ENCODE data around the gene PDLIM3.

DNA sequence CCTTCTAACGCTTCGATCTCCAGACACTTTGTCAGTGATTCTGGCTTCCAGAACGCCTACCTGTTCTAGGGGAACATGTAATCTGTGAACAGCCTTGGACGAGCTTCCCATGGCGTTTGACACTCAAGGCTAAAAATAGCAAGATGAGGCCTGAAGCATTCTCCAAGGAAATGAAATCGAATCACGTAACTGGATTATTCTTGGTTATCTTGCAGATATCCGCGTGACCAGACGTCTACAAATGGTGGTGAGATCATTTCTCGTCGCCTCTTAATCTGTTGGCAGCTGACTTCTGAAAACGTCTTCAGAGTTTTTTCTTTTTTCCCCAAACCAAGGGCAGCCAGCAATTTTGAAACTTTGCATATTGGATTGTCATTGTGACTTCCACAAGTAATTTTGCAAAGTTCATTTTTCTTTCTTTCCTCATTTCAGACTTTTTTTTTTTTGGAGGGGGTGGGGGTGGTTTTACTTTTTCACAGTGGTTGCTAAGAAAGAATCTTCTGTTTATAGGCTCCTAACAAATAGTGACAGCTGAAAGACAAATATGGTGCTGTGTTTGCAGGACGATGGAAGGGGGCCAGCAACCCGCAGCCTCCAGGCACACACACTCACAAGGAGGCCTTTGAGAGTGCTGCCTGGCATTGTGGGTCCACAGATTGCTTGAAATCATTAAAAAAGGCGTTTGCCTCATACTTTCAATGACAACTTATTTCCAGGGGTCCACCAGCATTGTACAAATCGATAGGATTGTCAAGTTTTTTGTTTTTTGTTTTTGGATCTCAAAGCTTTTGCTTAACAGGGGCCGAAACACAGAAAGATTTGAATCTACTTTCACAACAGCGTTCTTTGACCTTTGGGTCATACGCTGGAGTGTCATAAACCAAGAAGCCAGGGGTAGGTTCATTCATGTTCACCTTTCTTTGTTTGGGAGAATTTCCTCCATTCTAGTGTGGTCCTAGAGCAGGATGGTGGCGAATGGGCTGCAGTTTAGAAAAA lies 32.4 kb upstream of the PDLIM3 start:
- TF ChIP-seq, protein P1, sequence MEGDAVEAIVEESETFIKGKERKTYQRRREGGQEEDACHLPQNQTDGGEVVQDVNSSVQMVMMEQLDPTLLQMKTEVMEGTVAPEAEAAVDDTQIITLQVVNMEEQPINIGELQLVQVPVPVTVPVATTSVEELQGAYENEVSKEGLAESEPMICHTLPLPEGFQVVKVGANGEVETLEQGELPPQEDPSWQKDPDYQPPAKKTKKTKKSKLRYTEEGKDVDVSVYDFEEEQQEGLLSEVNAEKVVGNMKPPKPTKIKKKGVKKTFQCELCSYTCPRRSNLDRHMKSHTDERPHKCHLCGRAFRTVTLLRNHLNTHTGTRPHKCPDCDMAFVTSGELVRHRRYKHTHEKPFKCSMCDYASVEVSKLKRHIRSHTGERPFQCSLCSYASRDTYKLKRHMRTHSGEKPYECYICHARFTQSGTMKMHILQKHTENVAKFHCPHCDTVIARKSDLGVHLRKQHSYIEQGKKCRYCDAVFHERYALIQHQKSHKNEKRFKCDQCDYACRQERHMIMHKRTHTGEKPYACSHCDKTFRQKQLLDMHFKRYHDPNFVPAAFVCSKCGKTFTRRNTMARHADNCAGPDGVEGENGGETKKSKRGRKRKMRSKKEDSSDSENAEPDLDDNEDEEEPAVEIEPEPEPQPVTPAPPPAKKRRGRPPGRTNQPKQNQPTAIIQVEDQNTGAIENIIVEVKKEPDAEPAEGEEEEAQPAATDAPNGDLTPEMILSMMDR (IDR thresholded peaks at IDR 0.05): no peak
- no peak for TF ChIP-seq NR1H2 (CRISPR knock-in tag; IDR thresholded peaks at IDR 0.05)
- no peak for TF ChIP-seq CBFB (CRISPR knock-in tag; IDR thresholded peaks at IDR 0.05; ENCODE audit: low read depth)

Data from WTC11 (cell line).